ENCODE data around the gene VDAC1. TPM values are rescaled to one million over a fixed set of nuclear protein-coding genes. Genes with fewer than 3 reads are reported as not detected.

Gene VDAC1
- total RNA-seq, 4 donors from 2014 or later: 122 to 166 (median 136) TPM

DNA sequence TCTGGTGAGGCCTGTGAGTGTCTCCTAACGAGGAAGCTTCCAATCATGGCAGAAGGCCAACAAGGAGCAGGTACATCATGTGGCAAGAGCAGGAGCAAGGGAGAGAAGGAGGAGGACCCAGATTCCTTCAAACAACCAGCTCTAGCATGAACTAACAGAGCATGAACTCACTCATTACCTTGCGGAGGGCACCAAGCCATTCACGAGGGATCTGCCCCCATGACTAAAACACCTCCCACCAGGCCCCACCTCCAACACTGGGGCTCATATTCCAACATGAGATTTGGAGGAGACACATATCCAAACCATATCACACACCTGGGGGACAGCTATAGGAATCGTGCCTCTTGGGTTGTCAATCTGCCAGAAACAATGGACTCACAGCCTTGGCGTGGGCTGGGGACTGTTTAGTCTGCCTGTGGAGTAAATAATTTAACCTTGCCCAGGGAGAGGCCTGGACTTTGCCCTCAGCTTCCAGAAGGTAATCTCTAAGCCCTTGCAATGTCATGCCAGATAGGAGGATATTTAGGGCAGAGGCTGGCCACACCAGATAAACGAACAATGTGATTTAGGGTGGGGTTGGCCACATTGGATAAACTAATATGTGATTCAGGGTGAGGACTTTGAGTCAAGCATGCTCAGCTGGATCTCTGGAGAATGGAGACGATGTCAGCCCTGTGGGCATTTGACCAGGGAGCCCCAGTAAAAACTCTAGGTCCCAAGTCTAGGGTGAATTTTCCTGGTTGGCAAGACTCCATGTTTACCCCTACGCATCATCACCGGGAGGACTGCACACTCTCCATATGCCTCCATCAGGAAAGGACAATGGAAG, 13.6 kb upstream of the VDAC1 start:
- 68 to 76% methylated on average over 9 of the region's 9 CpGs for WGBS, 2 donors
- TF ChIP-seq POLR2A (IDR thresholded peaks at IDR 0.05) (no peak), CTCF (IDR thresholded peaks at IDR 0.05) (no peak)
- DNase-seq: no peak
- Histone ChIP-seq H3K27me3 (no peaks in the 10 kb centered on the region), H3K4me1 (no peaks in the 10 kb centered on the region), H3K9me3 (no peaks in the 10 kb centered on the region), H3K36me3 (no peaks in the 10 kb centered on the region), H3K27ac (no peak overlapping the region), H3K4me3 (replicated peaks in 1 of 3) (no peak overlapping the region)
- intact Hi-C loops (cut with DNase I): no loop called here

DNA sequence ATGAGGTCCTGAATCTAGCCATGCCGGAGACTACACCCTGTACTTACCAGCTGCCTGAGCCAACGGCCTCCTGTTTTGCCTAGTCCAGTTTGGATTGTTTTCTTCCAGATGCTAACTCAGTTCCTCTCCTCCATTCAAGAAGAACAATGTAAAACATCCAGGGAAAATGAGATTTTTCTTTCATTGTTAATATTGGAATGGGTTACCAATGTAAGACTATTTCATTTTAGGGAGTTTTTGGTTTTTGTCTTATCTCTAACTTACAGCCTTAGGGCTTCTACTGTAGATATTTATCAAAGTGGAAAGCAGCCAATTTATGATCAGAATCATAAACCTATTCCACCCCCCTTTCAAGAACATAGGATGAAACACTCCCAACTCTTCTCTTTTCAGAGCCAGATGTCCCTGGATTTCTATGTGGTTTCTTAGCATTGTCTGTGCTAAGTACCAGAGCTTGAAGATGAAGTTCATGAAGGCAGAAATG, 3.5 kb upstream of the VDAC1 start:
- no peak for DNase-seq
- Histone ChIP-seq H3K9me3 (no peaks in the 10 kb centered on the region), H3K4me3 (replicated peaks in 1 of 3) (no peak overlapping the region), H3K27ac (no peak overlapping the region), H3K27me3 (no peaks in the 10 kb centered on the region), H3K4me1 (peaks cover 12 to 13% of the 10 kb centered on the region in 2 donors), H3K36me3 (no peaks in the 10 kb centered on the region)
- TF ChIP-seq CTCF (IDR thresholded peaks at IDR 0.05): no peak
- 58 to 71% methylated on average over 2 of the region's 2 CpGs for WGBS, 2 donors
- intact Hi-C loops (cut with DNase I): no loop called here

DNA sequence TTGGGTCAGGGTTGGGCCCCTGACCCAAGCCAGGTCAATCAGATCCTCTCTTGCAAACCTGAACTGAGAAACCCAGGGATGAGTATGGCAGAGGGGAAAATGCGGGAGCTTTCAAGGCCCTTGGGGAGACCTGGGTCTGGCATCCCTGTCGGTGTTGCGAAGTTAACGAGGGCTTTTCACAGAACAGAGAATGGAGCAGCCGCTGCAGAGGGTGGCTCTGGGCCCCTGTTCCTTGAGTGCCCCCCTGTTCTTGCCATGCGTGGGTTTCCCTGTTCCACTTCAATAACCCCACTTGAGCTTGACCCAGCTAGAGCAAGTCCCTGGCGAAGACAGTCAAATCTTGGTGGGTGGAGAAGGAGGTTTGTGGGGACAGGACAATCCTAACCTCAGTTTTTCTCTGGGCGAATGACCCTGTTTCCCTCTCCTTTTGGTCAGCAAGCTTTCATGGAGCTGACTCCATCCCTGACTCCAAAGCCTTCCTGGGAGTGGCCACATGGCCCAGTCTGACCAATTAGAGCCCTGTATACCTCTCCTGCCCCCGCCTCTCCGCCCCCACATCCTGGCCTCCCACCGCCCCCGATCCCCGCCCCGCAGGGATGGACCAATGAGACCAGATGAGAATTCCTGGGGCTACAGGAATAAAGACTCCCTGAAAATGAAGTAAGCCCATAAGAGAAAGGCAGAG, 2.9 kb upstream of the VDAC1 start:
- WGBS, 2 donors: 61 to 65% methylated on average over 14 of the region's 14 CpGs
- intact Hi-C loops (cut with DNase I): no loop called here
- no peak overlapping the region for H3K4me3 ChIP-seq (replicated peaks in 1 of 3)
- no peaks in the 10 kb centered on the region for H3K9me3 ChIP-seq
- TF ChIP-seq POLR2A (IDR thresholded peaks at IDR 0.05): no peak
- no peak for DNase-seq
- no peaks in the 10 kb centered on the region for H3K36me3 ChIP-seq
- peaks cover 18 to 19% of the 10 kb centered on the region in 2 donors for H3K4me1 ChIP-seq
- H3K27ac ChIP-seq: no peak overlapping the region
- H3K27me3 ChIP-seq: no peaks in the 10 kb centered on the region

- DNase-seq: no peak
- intact Hi-C loops (cut with DNase I): no loop called here
- no peaks in the 10 kb centered on the region for H3K27me3 ChIP-seq
- TF ChIP-seq POLR2A (IDR thresholded peaks at IDR 0.05) (no peak), CTCF (IDR thresholded peaks at IDR 0.05) (no peak)
- H3K4me1 ChIP-seq: peaks cover 28 to 30% of the 10 kb centered on the region in 2 donors
- 84 to 87% methylated on average over 13 of the region's 13 CpGs for WGBS, 2 donors
- H3K9me3 ChIP-seq: no peaks in the 10 kb centered on the region
- peak overlapping the region in 1 of 3 donors; percentile 85 for H3K4me3 ChIP-seq (replicated peaks in 1 of 3)
- no peaks in the 10 kb centered on the region for H3K36me3 ChIP-seq
- peak overlapping the region in 2 of 3 donors; percentile 99 for H3K27ac ChIP-seq
Observed at GRCh38 chr5:134006115-134006514, 1.3 kb upstream of the VDAC1 start.

DNA sequence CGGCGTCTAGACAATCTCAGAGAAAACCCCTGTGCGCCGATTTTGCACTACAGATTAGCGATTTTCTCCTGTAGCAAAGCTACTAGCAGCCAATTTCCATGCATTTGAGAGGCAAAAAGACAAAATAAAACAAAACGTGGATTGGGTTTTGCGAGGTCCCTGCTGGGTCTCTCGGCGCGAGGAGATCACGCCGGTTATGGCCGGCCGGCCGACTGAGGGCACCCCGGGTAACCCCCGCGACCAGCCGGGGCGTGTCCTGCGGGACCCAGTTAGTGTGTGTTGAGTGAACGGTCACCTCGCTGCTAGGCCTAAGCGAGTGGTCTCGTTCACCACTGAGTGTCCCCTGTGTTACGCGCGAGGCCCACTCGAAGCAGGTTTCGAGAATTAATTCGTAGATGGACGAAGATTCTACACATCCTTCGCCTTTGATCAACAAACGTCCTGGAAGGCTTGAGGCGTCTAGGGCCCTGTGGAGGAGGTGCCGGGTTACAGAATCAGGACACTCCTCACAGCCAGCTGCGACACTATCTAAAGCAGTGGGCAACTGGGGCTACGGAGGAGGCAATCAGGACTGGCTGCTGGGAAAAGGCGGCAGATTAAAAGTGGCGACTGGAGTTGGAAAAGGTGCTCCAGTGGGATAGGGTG, 764 bp upstream of the VDAC1 start:
- intact Hi-C loops (cut with DNase I): no loop called here
- DNase-seq: peak; percentile 47 to 51

More for the DNA sequence above, 764 bp upstream of the VDAC1 start:
- Histone ChIP-seq H3K4me1 (peaks cover 28 to 30% of the 10 kb centered on the region in 2 donors), H3K36me3 (no peaks in the 10 kb centered on the region), H3K27ac (peak overlapping the region; percentile 99), H3K9me3 (no peaks in the 10 kb centered on the region), H3K27me3 (no peaks in the 10 kb centered on the region), H3K4me3 (replicated peaks in 1 of 3) (peak overlapping the region; percentile 42 to 85 (median 83))
- WGBS, 2 donors: 20 to 21% methylated on average over 28 to 39 of the region's 40 CpGs
- TF ChIP-seq POLR2A (IDR thresholded peaks at IDR 0.05): no peak
- no peak for TF ChIP-seq CTCF (IDR thresholded peaks at IDR 0.05)
